CD4-positive, alpha-beta T cell treated with Interleukin-2 at 100 ng/mL for 4 hours (primary cell): ENCODE results near the gene STRIP2.
A peak's percentile ranks its signal among the peaks of the same experiment; 100 is the strongest.
"Not testable (repeated sequence)": the region's sequence is repeated elsewhere in the genome, so short reads cannot be mapped to it uniquely, and the experiment has no call there.

Source experiments
- DNase-seq: peaks from one replicate; pipeline ENCODE4 v3.0.0-alpha.2; 2020; ENCODE audit warnings: low spot score

STRIP2 gene

GRCh38 chr7:129456421-129456820 is 22.2 kb downstream of the STRIP2 start:
- no peak for DNase-seq

DNA sequence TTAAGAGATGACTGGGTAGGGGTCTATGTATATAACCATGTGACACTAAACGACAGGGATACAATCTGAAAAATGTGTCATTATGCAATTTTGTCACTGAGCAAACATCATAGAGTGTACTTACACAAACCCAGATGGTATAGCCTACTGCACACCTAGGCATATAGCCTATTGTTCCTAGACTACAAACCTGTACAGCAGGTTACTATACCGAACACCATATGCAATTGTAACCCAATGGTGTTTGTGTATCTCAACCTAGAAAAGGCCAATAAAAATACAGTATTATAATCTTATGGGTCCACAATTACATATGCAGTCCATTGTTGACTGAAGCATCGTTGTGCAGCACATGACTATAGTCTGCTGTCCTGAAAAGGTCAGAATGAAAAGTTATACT is 22.9 kb downstream of the STRIP2 start:
- no peak for DNase-seq

DNA sequence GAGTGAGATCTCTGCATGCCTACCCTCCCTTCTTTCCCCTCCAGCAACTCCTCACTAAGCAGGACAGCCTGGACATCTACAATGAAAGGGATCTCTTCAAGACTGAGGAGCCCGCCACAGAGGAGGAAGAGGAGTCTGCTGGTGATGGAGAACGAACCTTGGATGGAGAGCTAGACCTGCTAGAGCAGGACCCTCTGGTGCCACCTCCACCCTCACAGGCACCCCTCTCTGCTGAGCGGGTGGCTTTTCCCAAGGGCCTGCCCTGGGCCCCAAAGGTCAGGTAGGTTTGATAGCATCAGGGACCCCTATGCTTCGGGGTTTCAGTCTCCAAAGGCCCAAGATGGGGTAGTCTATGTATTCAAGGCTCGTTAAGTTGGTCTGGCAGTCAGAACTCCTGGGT is 23.9 kb downstream of the STRIP2 start:
- DNase-seq: no peak

DNA sequence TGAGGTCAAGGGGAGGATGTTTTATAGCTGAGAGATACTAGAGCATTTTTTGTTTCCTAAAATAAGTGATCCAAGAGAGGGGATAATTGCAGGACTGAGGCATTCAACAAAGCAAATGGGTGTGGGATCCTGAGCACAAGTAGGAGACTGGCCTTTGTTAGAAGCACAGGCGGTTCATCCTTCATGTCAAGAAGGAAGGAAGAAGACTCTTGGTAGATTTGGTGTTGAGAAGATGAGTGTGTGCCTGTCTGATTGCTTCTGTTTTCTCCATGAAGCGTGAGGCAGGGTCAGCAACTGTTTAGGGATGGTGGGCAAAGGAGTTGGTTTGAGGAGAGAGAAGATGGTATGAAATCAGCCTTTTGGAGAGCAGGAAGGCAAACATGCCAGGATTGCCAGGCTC is 27.6 kb downstream of the STRIP2 start:
- no peak for DNase-seq

GRCh38 chr7:129462420-129462819 is 28.2 kb downstream of the STRIP2 start:
- no peak for DNase-seq

DNA sequence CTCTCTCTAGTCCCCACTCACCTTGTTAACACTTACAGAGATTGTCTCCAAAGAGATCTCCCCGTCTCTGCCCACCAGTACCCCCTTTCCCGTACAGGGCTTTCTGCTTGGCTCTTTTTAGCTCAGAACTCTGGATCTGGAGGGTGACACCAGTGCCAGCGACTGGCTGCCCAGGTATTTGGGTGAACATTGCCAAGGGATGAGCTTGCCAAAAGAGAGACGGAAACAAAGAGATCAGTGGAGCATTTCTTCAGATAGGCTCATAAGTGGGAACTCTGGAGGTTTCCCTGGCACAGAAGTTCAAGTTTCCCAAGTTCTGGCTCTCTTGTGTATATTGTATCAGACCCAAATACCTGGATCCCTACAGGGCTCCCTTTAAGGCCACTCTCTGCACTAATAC is 30.0 kb downstream of the STRIP2 start:
- DNase-seq: no peak

DNA sequence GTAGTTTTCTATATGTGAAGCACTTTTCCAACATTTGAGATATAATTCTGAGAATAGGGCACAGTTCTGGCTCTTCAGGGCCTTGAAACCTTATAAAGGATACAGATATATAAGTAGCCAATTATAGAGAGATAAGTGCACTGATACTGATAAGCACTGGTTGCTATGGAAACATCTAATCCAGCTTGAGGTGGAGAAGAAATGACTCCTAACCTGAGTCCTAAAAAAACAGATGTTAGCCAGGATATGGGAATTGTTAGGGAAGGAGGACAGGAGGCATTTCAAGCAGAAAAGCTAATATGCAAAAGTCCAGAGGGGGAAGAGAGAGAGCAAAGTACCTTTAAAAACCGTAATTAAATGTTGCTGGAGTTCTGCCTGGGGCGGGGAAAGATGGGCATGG is 30.8 kb downstream of the STRIP2 start:
- DNase-seq: no peak

- DNase-seq: no peak
Measured at GRCh38 chr7:129466796-129467195, 32.6 kb downstream of the STRIP2 start.

GRCh38 chr7:129468087-129468486 is 33.9 kb downstream of the STRIP2 start:
- DNase-seq: no peak

DNA sequence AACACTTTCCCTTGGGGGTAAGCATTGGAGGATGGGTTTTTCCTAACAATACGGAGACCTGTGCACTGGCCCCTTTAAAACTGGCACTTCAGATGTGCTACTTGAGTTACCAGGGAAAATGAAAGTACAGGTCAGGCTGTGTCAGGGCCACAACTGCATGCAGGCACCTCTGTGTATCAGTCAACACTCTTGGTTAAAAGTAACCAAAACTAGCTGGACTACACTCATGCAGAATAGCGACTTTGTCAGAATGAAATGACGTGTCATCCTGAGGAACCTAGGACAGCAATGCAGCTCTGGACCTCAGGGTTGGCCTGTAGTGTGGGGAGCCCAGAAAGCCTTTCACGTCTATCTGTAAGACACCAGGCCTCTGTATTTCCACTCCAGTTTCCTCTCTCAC is 34.3 kb downstream of the STRIP2 start:
- DNase-seq: no peak

- no peak for DNase-seq
Measured at GRCh38 chr7:129469930-129470329, 35.7 kb downstream of the STRIP2 start.

GRCh38 chr7:129470411-129470810 is 36.2 kb downstream of the STRIP2 start:
- DNase-seq: no peak

DNA sequence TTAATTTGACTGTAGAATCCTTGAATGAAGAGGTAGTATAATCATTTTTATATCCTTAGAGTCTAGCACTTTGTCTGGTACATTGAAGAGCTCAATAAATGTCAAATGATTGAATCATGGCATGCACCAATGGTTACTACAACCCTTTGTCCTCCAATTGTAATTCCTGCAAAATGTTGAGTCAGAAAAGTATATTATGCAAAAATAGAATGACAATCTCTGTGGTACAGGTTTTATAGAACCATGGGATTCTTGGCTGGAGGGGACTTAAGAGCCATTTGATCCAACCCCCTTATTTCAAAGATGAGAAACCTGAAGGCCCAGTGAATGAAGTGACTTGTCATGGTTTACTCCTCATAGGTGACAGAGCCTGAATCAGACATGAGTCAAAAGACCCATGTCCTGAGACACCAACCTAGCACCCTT is 37.2 kb downstream of the STRIP2 start:
- DNase-seq: no peak

GRCh38 chr7:129475931-129476330 is 41.7 kb downstream of the STRIP2 start:
- not testable (repeated sequence) for DNase-seq

- not testable (repeated sequence) for DNase-seq
Measured at GRCh38 chr7:129476398-129476797, 42.2 kb downstream of the STRIP2 start.

DNA sequence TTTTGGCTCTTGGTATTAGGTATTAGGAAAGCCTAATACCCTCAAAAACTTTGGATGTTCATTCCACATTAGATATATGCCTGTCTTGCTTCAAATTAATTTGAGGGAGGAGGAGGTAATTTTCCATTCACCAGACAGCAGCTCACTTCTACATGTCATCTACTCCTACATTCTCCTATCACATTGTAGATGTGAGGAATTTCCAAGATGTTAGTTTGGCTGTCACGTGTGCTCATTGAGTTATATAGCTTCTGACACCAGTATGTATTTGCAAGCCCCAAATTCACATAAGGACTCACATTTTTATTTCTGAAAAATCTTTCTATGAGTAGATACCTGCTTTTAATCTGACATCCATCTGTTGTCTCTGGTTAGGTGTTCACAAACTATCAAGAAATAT is 45.6 kb downstream of the STRIP2 start:
- DNase-seq: no peak

DNA sequence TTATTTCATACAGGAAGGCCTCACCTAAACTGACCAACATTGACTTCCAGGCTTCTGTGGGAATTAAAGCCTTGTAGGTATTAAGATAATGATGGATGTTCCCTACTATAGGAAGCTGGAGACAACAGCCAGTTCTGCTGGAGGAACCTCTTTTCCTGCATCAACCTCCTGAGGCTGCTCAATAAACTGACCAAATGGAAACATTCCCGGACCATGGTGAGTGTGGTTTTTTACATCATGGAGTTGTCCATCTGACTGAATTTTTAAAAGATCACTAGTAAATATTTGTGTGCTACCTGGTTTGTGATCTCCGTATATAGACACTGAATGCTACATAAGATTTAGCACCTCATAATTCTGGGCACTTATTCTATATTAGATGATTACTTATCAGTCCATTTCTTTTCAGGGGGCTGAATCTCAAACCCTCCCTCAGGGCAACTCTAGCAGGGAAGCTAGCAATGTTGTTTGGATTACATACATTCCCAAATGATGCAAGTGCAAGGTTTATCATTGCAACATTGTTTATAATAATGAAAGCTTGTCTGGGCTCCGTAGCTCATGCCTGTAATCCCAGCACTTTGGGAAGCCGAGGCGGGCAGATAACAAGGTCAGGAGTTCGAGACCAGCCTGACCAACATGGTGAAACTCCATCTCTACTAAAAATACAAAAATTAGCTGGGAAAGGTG is 46.6 kb downstream of the STRIP2 start:
- DNase-seq: no peak

DNA sequence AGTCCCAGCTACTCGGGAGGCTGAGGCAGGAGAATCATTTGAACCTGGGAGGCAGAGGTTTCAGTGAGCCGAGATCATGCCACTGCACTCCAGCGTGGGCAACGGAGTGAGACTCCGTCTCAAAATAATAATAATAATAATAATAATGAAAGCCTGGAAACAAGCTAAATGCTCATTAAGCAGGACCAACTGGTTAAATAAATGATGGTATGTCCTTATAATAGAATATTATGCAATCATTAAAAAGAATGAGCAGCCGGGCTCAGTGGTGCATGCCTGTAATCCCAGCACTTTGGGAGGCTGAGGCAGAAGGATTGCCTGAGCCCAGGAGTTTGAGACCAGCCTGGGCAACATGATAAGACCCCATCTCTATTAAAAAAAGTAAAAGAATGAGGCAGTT is 47.1 kb downstream of the STRIP2 start:
- DNase-seq: not testable (repeated sequence)

GRCh38 chr7:129482781-129483180 is 48.5 kb downstream of the STRIP2 start:
- DNase-seq: no peak

- DNase-seq: no peak
Measured at GRCh38 chr7:129489491-129489890, 55.3 kb downstream of the STRIP2 start.

DNA sequence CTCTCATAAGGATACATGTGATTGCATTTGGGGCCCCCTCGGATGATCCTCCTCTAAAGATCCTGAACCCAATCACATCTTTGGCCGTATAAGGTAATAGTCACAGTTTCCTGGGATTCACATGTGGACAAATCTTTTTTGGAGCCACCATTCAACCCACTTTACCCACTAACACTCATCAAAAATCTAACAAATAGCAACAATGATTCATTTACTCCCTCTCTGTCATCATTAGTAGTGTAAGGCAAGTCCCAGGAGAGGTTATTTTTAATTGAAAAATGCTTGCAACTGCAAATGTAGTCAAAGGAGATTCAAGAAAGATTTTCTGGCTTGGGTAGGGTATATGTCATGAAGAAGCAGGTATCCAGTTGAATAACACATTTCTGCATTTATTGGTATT is 58.2 kb downstream of the STRIP2 start:
- DNase-seq: no peak

DNA sequence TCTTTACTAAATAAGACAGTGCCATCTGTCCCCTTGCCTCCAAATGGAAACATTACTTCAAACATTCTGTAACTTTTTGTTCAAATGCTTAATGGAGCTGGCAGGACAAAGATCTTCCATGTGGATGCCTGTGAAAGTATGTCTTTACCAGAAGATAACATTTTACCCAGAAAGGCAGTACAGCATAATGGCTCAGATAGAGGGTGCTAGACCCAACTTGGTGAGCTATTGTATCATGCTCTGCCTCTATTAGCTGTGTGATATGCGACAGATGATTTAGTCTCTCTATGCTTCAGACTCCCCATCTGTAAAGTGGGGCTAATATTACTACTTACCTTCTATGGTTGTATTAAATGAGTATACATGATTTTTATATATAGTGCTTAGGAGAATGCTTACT is 59.3 kb downstream of the STRIP2 start:
- DNase-seq: peak; percentile 16

GRCh38 chr7:129494041-129494440 is 59.8 kb downstream of the STRIP2 start:
- peak; percentile 47 for DNase-seq

- no peak for DNase-seq
Measured at GRCh38 chr7:129495987-129496386, 61.8 kb downstream of the STRIP2 start.

DNA sequence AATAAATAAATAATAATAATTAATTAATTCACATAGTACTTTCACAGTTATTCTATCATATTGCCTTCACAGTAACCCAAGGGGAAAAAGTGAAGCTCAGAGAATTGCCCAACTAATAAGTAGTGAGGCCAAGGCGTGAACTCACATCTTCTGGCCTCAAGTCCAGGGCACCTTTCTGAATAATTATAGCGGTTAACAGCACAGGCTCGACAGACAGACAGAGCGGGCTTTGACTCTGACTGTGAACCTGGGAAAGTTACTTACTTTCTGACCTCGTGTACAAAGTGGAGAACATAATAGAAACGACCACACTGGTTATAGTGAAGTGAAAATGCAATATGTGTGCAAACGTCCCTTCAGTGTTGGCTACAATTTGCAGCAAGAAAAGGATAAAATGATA is 62.4 kb downstream of the STRIP2 start:
- DNase-seq: no peak
